ENCODE measurements around the gene ANKRD53. TPM values are rescaled to one million over a fixed set of nuclear protein-coding genes. Genes with fewer than 3 reads are reported as not detected.
A peak's percentile ranks its signal among the peaks of the same experiment; 100 is the strongest.

The ANKRD53 gene
- total RNA-seq, 1 donor from 2014 or later, result 2.5 TPM

GRCh38 chr2:70984576-70985282 lies 6.3 kb downstream of the ANKRD53 start:
- no peaks in the 10 kb centered on the region for H3K27me3 Mint-ChIP-seq
- POLR2A ChIA-PET, result interaction anchor here (0.7 to 0.9 kb wide), 2 partner anchors 11 to 83 kb away, joined by 4 to 5 read pairs; partner anchors contain the start of gene NAGK
- peaks cover 43% of the 10 kb centered on the region for H3K36me3 Mint-ChIP-seq (ENCODE audit: low read depth)
- H3K4me1 Mint-ChIP-seq, result peaks cover 4% of the 10 kb centered on the region
- H3K4me3 Mint-ChIP-seq, result no peak overlapping the region
- no peak overlapping the region for H3K27ac Mint-ChIP-seq
- ATAC-seq (ENCODE audit: low read depth), result peak; percentile 94
- peak; percentile 52 for DNase-seq
- CTCF ChIA-PET, result interaction anchor here (0.6 to 3.9 kb wide), 7 partner anchors 11 to 46 kb away, joined by 3 to 22 read pairs (median 4); no protein-coding TSS in a partner anchor
- intact Hi-C loops (cut with micrococcal nuclease), result loop anchor here (1.0 kb wide), 2 partner anchors 11 to 17 kb away; no protein-coding TSS in a partner anchor
- no peaks in the 10 kb centered on the region for H3K9me3 Mint-ChIP-seq
- no peak for TF ChIP-seq CTCF (IDR thresholded peaks at IDR 0.05)

- DNase-seq (no peak), ATAC-seq (ENCODE audit: low read depth) (no peak)
- no peak overlapping the region for H3K27ac Mint-ChIP-seq
- TF ChIP-seq CTCF (IDR thresholded peaks at IDR 0.05), result no peak
- CTCF ChIA-PET, result interaction anchor here (1.0 to 3.9 kb wide), 5 partner anchors 12 to 35 kb away, joined by 3 to 22 read pairs (median 3); no protein-coding TSS in a partner anchor
- POLR2A ChIA-PET, result interaction anchor here (0.7 to 0.9 kb wide), 2 partner anchors 11 to 83 kb away, joined by 4 to 5 read pairs; partner anchors contain the start of gene NAGK
- peaks cover 4% of the 10 kb centered on the region for H3K4me1 Mint-ChIP-seq
- no peak overlapping the region for H3K4me3 Mint-ChIP-seq
- intact Hi-C loops (cut with micrococcal nuclease), result loop anchor here (1.0 kb wide), 1 partner anchor 10 kb away; no protein-coding TSS in a partner anchor
- no peaks in the 10 kb centered on the region for H3K27me3 Mint-ChIP-seq
- H3K36me3 Mint-ChIP-seq (ENCODE audit: low read depth), result peaks cover 47% of the 10 kb centered on the region
- no peaks in the 10 kb centered on the region for H3K9me3 Mint-ChIP-seq
Observed at GRCh38 chr2:70985283-70985688, 6.9 kb downstream of the ANKRD53 start.

- no peak for TF ChIP-seq CTCF (IDR thresholded peaks at IDR 0.05)
- Mint-ChIP-seq H3K4me3 (no peak overlapping the region), H3K36me3 (ENCODE audit: low read depth) (peaks cover 54% of the 10 kb centered on the region), H3K27me3 (no peaks in the 10 kb centered on the region), H3K9me3 (no peaks in the 10 kb centered on the region), H3K4me1 (peaks cover 6% of the 10 kb centered on the region), H3K27ac (no peak overlapping the region)
- ChIA-PET CTCF (interaction anchor here (3.9 kb wide), 1 partner anchor 20 kb away, joined by 22 read pairs; no protein-coding TSS in a partner anchor), POLR2A (no interaction called here)
- DNase-seq, result no peak
- intact Hi-C loops (cut with micrococcal nuclease), result loop anchor here (1.0 kb wide), 1 partner anchor 9 kb away; no protein-coding TSS in a partner anchor
- no peak for ATAC-seq (ENCODE audit: low read depth)
Observed at GRCh38 chr2:70985956-70986355, 7.5 kb downstream of the ANKRD53 start.

- H3K4me3 Mint-ChIP-seq, result no peak overlapping the region
- no peak for ATAC-seq (ENCODE audit: low read depth)
Observed at GRCh38 chr2:70986499-70987189, 8.2 kb downstream of the ANKRD53 start.

More at GRCh38 chr2:70986499-70987189, 8.2 kb downstream of the ANKRD53 start:
- intact Hi-C loops (cut with micrococcal nuclease), result no loop called here
- Mint-ChIP-seq H3K36me3 (ENCODE audit: low read depth) (peaks cover 59% of the 10 kb centered on the region), H3K4me1 (peaks cover 10% of the 10 kb centered on the region), H3K27ac (no peak overlapping the region), H3K9me3 (no peaks in the 10 kb centered on the region), H3K27me3 (no peaks in the 10 kb centered on the region)
- ChIA-PET CTCF (interaction anchor here (3.9 kb wide), 1 partner anchor 21 kb away, joined by 22 read pairs; no protein-coding TSS in a partner anchor), POLR2A (no interaction called here)
- no peak for DNase-seq
- TF ChIP-seq CTCF (IDR thresholded peaks at IDR 0.05), result no peak
